ENCODE data around the gene MYO1D. TPM values are rescaled to one million over a fixed set of nuclear protein-coding genes. Genes with fewer than 3 reads are reported as not detected.

Gene MYO1D
- total RNA-seq, 1 donor from 2014 or later: 5.5 TPM

DNA sequence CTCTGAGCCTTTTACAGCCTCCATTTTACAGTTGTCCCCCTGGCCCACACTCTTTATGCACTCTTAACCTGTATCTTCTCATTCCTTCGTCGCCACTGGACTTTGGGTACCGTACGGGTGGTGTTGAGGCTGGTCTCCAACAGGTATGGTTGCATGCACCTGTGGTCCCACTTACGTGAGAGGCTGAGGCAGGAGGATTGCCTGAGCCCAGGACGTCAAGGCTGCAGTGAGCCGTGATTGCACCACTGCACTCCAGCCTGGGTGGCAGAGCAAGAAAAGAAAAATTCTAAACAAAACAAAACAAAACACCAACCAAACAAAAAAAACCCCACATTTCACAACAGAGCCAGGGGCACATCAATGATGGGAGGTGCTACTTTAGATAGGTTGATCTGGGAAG, 36.7 kb upstream of the MYO1D start:
- no peak for DNase-seq
- H3K36me3 ChIP-seq: no peaks in the 10 kb centered on the region
- intact Hi-C loops (cut with micrococcal nuclease): loop anchor here (10.0 kb wide), 1 partner anchor 129 kb away; no protein-coding TSS in a partner anchor
- H3K4me1 ChIP-seq: peaks cover 2% of the 10 kb centered on the region
- TF ChIP-seq, protein P1, sequence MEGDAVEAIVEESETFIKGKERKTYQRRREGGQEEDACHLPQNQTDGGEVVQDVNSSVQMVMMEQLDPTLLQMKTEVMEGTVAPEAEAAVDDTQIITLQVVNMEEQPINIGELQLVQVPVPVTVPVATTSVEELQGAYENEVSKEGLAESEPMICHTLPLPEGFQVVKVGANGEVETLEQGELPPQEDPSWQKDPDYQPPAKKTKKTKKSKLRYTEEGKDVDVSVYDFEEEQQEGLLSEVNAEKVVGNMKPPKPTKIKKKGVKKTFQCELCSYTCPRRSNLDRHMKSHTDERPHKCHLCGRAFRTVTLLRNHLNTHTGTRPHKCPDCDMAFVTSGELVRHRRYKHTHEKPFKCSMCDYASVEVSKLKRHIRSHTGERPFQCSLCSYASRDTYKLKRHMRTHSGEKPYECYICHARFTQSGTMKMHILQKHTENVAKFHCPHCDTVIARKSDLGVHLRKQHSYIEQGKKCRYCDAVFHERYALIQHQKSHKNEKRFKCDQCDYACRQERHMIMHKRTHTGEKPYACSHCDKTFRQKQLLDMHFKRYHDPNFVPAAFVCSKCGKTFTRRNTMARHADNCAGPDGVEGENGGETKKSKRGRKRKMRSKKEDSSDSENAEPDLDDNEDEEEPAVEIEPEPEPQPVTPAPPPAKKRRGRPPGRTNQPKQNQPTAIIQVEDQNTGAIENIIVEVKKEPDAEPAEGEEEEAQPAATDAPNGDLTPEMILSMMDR (IDR thresholded peaks at IDR 0.05; ENCODE audit: borderline replicate concordance): no peak
- no peak overlapping the region for H3K4me3 ChIP-seq
- no peak overlapping the region for H3K27ac ChIP-seq (replicated peaks)
- H3K9me3 ChIP-seq (replicated peaks): no peaks in the 10 kb centered on the region
- H3K27me3 ChIP-seq (ENCODE audit: low read depth): peaks cover 7% of the 10 kb centered on the region

DNA sequence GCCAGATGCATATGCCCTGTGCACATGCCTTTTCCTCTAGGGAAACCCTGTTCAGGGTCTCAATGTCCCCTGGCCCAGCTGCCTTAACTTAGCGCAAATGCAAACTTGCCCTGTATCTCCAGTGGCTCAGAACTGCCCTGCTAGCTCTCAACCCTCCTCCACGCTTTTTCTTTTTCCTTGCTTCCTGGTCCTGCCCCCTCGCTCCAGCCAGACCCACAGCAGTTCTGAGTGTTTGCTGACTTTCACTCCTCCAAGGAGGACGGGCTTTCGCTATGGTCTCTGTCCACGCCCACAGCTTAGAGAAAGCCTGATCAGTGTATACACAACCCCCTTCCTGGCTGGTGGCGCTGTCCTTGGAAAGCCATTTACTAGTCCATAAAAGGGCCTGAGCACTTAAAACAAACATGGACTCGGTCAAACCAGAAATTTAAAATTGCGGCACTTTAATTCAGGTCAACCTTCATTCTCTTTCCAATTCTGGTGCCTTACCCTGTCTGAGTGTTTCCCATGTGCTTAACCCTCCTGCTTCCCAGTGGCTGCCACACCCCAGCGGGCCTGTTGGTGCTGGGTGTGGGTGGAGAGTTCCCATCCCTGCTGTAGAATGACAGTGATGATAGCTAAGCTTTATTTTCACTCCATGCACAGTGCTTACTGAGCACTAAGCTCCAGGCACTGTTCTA, 35.4 kb upstream of the MYO1D start:
- peak; percentile 37 for DNase-seq
- H3K4me3 ChIP-seq: peak overlapping the region; percentile 12
- H3K4me1 ChIP-seq: peaks cover 2% of the 10 kb centered on the region
- TF ChIP-seq, protein P1 (IDR thresholded peaks at IDR 0.05; ENCODE audit: borderline replicate concordance): no peak
- no peaks in the 10 kb centered on the region for H3K36me3 ChIP-seq
- peak overlapping the region; percentile 17 for H3K27ac ChIP-seq (replicated peaks)
- H3K9me3 ChIP-seq (replicated peaks): no peaks in the 10 kb centered on the region
- peaks cover 7% of the 10 kb centered on the region for H3K27me3 ChIP-seq (ENCODE audit: low read depth)
- intact Hi-C loops (cut with micrococcal nuclease): loop anchor here (10.0 kb wide), 1 partner anchor 128 kb away; no protein-coding TSS in a partner anchor

DNA sequence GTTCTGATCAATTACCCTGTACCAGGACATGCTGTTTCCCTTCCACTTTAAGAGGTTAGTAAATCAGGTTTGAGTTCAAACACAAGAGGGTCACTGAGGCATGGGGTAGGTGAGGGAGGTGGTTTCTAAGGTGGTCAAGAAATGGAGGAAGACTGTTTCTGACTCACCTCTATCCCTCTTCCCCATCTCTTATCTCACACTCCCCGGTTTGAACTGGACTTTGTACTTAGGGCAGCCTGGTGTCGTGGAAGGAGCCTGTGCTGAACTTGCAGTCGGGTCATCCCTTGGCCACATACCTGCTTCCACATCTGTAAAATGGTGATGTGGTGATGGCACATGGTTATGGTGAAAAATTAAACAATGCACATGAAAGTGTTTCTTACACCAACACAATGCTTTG, 33.8 kb upstream of the MYO1D start:
- TF ChIP-seq, protein P1 (IDR thresholded peaks at IDR 0.05; ENCODE audit: borderline replicate concordance): no peak
- Histone ChIP-seq H3K9me3 (replicated peaks) (no peaks in the 10 kb centered on the region), H3K27me3 (ENCODE audit: low read depth) (peaks cover 3% of the 10 kb centered on the region), H3K4me1 (peaks cover 2% of the 10 kb centered on the region), H3K27ac (replicated peaks) (no peak overlapping the region), H3K4me3 (no peak overlapping the region), H3K36me3 (no peaks in the 10 kb centered on the region)
- DNase-seq: no peak
- intact Hi-C loops (cut with micrococcal nuclease): loop anchor here (10.0 kb wide), 1 partner anchor 126 kb away; no protein-coding TSS in a partner anchor

DNA sequence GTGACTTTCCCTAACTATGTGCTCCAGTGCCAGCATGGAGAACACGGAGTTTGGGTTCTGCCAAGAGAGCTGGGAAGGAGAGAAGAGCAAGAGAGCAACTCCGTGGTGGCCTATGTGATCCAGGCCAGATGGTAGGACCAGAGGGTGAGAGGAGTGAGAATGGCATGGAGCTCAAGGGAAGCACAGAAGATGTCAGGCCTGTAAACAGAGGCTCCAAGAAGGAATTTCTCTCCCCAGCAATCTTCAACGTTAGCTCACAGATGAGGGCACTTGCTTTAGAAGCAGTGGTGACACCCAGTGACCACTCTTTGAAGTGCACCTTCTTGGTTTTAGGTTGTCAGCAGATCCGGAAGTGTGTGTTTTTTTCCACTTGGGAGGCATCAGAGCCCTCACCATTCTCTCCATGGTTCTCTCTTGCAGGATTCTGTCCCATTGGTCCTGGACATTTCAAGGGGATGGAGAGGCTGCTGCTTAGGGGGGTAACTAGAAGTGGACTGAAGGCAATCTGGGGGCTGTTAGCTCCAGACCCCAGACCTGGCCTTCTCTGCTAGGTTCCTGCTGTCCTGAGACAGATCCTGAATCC, 33.0 kb upstream of the MYO1D start:
- Histone ChIP-seq H3K27me3 (ENCODE audit: low read depth) (peaks cover 7% of the 10 kb centered on the region), H3K36me3 (no peaks in the 10 kb centered on the region), H3K9me3 (replicated peaks) (no peaks in the 10 kb centered on the region), H3K4me3 (no peak overlapping the region), H3K27ac (replicated peaks) (no peak overlapping the region), H3K4me1 (peaks cover 2% of the 10 kb centered on the region)
- TF ChIP-seq, protein P1 (IDR thresholded peaks at IDR 0.05; ENCODE audit: borderline replicate concordance): peak; percentile 85
- DNase-seq: no peak
- intact Hi-C loops (cut with micrococcal nuclease): loop anchor here (10.0 kb wide), 1 partner anchor 125 kb away; no protein-coding TSS in a partner anchor

DNA sequence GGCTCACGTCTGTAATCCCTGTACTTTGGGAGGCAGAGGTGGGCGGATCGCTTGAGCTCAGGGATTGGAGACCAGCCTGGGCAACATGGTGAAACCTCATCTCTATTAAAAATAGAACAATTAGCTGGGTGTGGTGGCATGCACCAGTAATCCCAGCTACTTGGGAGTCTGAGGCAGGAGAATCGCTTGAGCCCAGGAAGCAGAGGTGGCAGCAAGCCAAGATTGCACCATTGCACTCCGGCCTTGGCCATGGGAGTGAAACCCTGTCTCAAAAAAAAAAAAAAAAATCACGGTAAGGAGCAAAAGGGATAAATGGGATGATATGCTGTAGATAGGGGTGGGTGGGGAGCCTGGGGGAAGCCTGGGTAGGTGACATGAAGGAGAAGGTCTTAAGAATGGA, 30.7 kb upstream of the MYO1D start:
- H3K27me3 ChIP-seq (ENCODE audit: low read depth): peaks cover 5% of the 10 kb centered on the region
- no peak overlapping the region for H3K4me3 ChIP-seq
- intact Hi-C loops (cut with micrococcal nuclease): no loop called here
- no peaks in the 10 kb centered on the region for H3K36me3 ChIP-seq
- H3K4me1 ChIP-seq: peaks cover 2% of the 10 kb centered on the region
- no peak for DNase-seq
- no peaks in the 10 kb centered on the region for H3K9me3 ChIP-seq (replicated peaks)
- TF ChIP-seq, protein P1 (IDR thresholded peaks at IDR 0.05; ENCODE audit: borderline replicate concordance): no peak
- H3K27ac ChIP-seq (replicated peaks): no peak overlapping the region

Measured in left ventricle myocardium inferior (tissue), 1 donor.